GM21423 (cell line): Measurements from ENCODE around the gene RSPO4.

Source experiments
- ATAC-seq: cut with Tn5 transposase; IDR thresholded peaks from one replicate; pipeline ENCODE4 v1.9.1; 2021; ENCODE audit warnings: mild to moderate bottlenecking, moderate library complexity; ENCODE audit not compliant: unreplicated experiment

The RSPO4 gene

GRCh38 chr20:944774-945410 is 57.2 kb downstream of the RSPO4 start:
- no peak for ATAC-seq

- ATAC-seq = no peak
Observed at GRCh38 chr20:944148-944547, 58.0 kb downstream of the RSPO4 start.

GRCh38 chr20:942611-943010 is 59.5 kb downstream of the RSPO4 start:
- ATAC-seq = no peak

- ATAC-seq = no peak
Observed at GRCh38 chr20:940926-941325, 61.2 kb downstream of the RSPO4 start.

- ATAC-seq = no peak
Observed at GRCh38 chr20:939606-940005, 62.5 kb downstream of the RSPO4 start.

GRCh38 chr20:934186-934840 is 67.8 kb downstream of the RSPO4 start:
- no peak for ATAC-seq

- ATAC-seq = no peak
Observed at GRCh38 chr20:933029-933428, 69.1 kb downstream of the RSPO4 start.

GRCh38 chr20:931401-931800 is 70.7 kb downstream of the RSPO4 start:
- no peak for ATAC-seq

- no peak for ATAC-seq
Observed at GRCh38 chr20:926670-927069, 75.4 kb downstream of the RSPO4 start.

GRCh38 chr20:925516-925915 is 76.6 kb downstream of the RSPO4 start:
- no peak for ATAC-seq

- ATAC-seq = no peak
Observed at GRCh38 chr20:924639-925038, 77.5 kb downstream of the RSPO4 start.

- no peak for ATAC-seq
Observed at GRCh38 chr20:922781-923180, 79.3 kb downstream of the RSPO4 start.

GRCh38 chr20:921068-921467 is 81.0 kb downstream of the RSPO4 start:
- ATAC-seq = no peak

GRCh38 chr20:920311-920710 is 81.8 kb downstream of the RSPO4 start:
- ATAC-seq = no peak

- ATAC-seq = no peak
Observed at GRCh38 chr20:919491-919916, 82.6 kb downstream of the RSPO4 start.

GRCh38 chr20:917416-917815 is 84.7 kb downstream of the RSPO4 start:
- no peak for ATAC-seq

GRCh38 chr20:916825-917224 is 85.3 kb downstream of the RSPO4 start:
- no peak for ATAC-seq

- ATAC-seq = no peak
Observed at GRCh38 chr20:916125-916799, 85.8 kb downstream of the RSPO4 start, which contains the start of gene ANGPT4. Gene ANGPT4 (minus strand): TSS chr20:916334. CDS start chr20:916214, 120 bp downstream.

GRCh38 chr20:914727-915498 is 87.2 kb downstream of the RSPO4 start:
- ATAC-seq = no peak

GRCh38 chr20:913306-913849 is 88.7 kb downstream of the RSPO4 start:
- no peak for ATAC-seq
